GM21619 (cell line): ENCODE measurements around the gene OSBP2.

Experiments
- ATAC-seq: cut with Tn5 transposase; IDR thresholded peaks from one replicate; pipeline ENCODE4 v1.9.1; 2021; ENCODE audit not compliant: unreplicated experiment

The OSBP2 gene

DNA sequence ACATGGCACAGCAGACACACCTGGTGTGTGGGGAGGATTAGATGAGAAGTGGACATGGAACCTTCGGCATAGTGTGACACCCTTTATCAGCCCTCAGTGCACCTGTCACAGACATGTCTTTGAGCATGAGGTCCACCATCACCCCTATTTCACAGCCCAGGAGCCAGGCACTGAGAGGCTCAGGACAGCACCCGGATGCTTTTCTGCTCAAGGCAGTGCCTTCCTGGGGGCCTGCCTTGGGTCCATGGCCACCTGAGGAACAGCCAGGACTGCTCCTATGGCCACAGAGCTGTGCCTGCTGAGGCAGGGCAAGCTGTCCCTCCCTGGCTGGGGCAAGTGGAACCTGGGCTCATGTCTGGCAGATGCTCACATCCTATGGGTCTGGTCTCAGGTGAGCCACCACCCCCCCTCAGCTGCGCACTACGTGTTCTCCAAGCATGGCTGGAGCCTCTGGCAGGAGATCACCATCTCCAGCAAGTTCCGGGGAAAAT, 198.1 kb downstream of the OSBP2 start:
- no peak for ATAC-seq

DNA sequence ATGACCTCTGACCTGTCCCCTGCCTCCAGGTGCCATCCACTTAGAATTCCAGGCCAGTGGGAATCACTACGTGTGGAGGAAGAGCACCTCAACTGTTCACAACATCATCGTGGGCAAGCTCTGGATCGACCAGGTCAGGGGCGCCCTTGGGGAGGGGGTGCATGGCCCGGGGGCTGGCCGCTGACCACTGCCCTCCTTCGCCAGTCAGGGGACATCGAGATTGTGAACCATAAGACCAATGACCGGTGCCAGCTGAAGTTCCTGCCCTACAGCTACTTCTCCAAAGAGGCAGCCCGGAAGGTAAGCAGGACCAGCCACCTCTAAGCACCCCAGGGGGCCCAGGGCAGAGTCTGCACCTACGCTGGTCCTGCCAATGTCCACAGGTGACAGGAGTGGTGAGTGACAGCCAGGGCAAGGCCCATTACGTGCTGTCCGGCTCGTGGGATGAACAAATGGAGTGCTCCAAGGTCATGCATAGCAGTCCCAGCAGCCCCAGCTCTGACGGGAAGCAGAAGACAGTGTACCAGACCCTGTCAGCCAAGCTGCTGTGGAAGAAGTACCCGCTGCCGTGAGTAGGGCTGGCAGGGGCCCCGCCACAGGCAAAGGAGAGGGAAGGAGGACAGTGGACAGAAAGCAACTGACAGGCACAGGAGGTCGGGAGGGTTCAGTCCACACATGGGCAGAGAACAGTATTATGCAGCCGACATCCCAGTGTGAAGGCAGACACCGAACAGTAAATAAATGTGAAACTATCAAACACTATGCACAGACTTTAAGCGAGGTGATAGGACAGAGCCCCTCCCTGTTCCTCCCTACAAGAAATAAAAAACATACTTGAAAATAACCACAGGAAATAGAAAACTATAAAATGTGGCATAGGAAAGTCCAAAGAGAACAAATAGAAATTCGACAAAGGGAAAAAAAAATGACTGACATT, 199.0 kb downstream of the OSBP2 start:
- ATAC-seq: no peak

DNA sequence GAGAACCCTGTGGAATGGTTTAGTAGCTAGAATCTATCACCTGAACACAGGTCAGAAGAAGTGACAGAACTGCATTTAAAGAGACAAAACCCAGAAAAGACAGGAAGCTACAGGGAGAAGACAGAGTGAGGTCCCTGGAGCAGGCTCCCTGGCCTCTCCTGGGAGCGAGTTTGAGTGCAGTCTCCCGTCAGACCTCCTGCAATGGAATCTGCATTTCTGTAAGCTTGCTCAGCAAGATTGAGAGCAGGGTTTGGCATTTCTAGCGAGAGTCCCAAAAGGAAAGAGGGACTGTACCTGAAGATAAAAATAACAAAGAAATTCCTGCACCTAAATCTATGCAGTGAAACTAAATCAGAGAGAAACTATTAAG, 199.7 kb downstream of the OSBP2 start:
- ATAC-seq: no peak

DNA sequence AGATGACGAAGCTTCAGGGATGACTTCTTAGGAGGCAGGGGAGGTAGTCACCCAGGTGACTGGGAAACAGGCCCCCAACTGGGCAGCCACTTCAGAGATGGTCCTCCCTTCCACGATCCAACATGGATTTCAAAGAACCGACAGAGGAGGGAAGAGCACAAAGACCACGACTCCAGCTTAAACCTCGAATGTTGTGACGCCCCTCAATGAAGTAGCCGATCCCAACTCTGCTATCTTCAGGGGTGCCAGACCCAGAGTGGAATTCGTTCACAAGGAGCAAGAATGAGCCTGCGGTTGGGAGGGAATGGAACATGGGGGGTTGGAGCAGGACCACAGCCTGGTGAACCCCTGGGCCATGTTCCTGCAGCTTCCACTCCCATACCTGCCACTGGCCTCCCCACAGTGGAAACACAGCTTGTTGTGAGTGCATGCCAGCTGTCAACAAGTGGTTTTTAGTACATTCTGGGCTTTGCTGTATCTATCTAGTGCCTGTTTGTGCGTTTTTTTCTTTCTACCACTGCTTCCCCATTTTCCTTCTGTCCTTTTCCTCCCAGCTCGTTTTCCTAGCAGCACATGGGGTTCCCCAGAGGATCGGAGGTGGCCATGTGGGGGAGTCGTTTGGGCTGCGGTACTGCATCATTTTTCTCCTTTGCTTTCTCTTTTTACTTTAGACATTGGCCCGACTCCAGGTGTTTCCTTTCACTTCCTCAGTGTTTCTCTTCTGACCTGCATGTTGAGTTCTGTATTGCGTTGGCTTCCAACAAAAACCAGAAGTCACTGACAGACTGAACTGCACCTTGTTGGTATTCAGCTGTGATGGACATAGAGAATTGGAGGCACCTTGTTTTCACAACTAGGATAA, 208.1 kb downstream of the OSBP2 start:
- ATAC-seq: no peak

DNA sequence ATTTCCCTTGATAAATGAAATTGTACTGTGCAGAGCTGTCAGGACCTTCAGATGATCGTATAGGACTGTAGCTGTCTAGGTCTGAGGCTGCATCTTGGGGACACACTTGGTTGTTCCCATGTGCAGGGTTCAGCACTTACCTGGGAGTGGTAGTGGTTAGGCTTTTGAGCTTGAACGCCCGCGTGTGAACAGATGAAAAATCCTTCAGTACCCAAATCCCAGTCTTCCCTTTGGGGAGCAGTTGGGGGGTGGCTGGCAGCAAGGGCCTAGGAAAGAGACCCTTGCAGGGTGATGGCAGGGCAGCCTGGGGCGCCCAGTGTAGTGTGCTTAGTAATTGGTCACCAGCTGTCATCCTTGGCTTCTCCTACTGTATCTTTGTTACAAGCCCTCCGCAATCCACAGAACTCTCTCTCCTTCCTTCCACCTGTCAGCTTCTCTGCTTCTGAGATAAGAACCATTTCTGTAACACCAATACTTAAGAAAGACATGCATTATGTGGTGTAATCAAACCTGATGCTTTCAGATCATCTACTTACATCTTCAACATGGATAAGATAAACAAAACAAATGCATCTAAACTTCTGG, 209.3 kb downstream of the OSBP2 start:
- no peak for ATAC-seq

DNA sequence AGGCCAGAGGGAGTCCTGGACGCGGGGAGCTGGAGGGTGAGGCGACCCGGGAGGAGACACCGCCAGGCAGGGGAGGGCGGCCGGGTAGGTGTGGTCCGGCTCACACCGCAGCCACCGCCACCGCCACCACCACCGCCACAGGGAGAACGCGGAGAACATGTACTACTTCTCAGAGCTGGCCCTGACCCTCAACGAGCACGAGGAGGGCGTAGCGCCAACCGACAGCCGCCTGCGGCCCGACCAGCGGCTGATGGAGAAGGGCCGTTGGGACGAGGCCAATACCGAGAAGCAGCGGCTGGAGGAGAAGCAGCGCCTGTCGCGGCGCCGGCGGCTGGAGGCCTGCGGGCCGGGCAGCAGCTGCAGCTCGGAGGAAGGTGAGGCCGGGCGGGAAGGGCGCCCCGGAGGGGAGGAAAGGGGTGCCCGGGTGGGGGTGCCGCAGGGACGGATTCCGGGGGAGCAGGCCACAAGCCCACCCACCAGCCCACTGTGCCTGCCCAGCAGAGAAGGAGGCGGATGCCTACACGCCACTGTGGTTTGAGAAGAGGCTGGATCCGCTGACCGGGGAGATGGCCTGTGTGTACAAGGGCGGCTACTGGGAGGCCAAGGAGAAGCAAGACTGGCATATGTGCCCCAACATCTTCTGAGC, 211.1 kb downstream of the OSBP2 start:
- no peak for ATAC-seq

DNA sequence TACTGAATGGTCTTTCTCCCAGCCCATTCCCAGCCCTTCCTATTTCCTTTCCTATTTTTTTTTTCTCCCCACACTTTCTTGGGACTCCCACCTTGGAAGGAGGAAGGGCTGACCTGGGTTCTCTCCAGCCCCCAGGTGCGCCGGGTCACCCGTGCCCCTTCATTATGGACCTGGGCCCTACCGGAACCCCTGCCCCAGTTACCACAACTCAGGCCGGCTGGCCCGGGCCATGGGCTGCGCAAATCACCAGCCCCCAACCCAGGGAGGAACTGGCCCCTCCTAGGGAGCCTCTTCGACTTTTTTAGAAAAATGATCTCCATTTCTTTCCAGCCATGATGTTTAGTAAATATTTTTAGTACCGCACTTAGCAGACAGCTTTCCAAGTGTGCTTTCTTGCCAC, 211.7 kb downstream of the OSBP2 start:
- ATAC-seq: no peak

DNA sequence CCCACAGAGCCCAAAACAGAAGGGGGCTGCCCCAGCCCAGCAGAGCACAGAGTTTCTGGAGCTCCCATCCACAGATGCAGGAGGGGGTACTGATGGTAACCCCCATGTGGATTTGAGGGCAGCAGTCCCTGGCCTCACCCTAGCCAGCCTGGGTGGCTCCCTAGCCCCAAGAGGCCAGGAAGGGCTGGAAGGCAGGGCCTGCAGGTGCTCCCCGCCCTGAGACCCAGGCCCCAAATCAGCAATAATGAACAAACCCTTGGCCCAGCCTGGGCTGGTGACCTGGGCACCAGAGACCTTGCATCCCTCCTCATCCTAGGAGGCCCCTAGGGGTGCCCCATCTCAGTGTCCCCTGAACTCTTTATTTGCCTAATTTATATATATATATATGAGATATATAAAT, 212.3 kb downstream of the OSBP2 start:
- ATAC-seq: no peak

DNA sequence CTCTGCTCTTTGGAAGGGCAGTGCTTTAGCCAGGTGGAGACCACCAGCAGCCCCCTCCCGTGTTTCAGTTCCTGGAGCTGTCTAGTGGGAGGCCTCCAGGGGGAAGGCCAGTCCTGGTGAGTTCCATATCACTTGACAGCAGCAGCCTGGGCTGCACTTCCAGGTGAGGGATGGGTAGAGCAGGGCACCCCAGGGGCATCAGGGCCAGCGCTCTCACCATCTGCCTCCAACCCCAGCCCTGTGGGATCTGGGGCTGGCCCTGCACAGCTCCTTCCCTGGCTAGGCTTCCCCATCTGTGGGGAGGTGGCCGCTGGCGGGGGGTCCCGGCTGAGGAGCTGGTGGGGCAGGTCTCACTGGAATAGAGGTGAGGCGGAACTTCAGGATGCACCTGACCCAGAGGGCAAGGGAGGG, 213.4 kb downstream of the OSBP2 start:
- ATAC-seq: no peak

DNA sequence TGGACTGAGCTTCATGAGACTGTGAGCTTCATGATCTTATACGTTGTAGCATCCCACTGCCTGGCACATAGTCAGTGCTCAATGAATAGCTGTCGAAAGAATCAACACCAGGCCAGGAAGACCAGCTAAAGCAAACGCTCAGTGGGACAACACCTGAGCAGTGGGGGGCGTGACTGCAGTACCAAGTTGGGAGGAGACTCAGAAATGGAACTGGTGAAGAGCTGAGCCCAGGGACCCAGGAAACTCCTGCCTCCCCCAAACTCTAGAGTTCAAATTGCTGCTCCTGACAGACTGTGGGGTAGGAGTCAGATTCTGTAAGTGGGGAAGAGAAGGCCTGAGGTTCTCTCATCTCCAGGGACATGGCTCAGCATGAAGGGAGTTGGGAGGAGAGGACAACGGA, 214.6 kb downstream of the OSBP2 start:
- ATAC-seq: no peak

DNA sequence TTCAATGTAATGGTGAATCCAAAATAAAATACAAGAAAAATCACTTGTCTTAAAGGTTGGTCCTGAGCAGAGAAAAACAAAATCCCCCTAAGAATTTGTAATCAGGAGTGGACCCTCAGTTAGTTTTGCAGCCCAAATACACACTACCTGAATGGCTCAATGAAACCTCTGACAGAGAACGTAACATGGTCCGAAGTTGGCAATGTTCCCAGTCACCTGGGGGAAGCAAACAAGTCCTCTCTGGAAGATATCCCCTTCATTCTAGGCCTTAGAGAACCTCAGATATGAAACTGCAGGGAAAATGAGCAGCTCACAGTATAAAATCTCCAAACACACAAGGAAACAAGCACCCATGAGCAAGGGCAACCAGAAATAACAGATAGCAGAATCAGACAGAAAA, 215.7 kb downstream of the OSBP2 start:
- no peak for ATAC-seq

DNA sequence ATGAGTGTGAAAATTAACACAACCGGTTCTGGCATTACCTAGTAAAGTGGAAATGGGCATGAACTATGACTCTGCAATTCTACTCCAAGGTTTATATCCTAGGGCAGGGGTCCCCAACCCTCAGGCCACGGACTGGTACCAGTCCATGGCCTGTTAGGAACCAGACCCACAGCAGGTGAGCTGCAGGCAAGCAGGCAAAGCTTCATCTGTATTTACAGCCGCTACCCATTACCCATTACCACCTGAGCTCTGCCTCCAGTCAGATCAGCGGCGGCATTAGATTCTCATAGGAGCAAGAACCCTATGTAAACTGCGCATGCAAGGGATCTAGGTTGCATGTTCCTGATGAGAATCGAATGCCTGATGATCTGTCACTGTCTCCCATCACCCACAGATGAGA, 224.1 kb downstream of the OSBP2 start:
- no peak for ATAC-seq

DNA sequence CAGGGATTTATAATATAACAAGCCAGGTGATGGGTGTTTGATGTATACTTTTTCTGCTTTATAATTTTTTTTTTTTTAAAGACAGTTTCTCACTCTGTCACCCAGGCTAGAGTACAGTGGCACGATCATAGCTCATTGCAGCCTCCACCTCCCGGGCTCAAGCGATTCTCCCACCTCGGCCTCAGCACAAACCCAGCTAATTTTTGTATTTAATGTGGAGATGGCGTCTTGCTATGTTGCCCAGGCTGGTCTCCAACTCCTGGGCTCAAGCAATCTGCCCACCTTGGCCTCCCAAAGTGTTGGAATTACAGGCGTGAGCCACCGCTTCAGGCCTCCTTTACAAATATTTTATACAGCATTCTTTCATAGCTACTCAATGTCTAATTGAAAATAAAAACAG, 225.3 kb downstream of the OSBP2 start:
- ATAC-seq: no peak

DNA sequence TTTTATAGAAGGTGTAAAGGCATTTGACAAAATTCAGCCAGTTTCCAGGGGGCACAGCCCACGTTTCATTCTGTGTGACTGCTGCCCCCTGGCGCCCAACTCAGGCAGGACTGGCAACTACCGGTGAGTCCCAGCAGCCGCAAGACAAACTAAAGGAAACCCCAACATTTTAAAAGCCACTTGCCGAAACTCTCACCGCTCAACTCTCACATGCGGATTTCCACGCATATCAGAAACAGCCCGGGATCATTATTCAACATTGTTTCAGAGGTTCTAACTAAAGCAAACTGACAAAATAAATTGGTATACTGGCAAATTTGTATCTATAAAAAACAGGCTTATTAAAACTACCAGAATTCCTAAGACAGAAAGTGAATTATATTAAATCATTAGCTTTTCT, 225.7 kb downstream of the OSBP2 start:
- no peak for ATAC-seq

DNA sequence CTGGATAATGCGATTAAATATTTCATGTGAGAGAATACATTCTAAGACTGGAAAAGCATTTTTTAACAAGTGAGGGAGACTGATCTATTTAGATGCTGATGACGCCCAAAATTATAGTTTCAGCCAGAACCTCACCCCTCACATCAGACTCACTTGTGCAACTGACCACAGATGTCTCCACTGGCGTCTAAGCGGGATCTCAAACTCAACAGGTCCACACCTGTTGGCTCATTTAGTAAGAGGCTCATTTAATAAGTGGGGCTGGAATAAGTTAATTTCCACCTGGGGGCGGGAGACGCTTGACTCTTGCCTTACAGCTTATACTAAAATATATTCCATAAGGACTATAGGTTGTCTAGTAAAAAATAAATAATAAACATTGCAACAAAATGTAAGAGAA, 226.4 kb downstream of the OSBP2 start:
- no peak for ATAC-seq

DNA sequence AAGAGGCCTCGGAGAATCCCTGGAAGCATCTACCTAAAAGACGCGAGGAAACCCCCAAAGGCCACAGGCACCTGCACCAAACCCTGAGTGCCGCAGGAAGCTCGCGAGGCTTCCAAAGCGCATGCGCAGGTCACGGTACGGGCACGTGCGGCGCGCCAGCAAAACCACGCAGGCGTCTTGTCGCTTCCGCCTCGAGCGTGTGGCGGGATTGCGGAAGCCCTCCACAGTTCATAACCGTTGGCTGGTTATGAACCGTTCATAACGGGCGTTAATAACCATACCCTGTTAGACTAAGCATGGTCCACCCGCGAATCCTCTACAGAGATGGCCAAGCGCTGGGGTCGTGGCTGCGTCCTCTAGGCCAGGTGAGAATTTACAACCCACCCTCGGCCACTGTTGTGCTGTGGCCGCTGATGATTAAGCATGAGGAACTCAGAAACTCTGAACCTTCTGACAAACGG, 227.5 kb downstream of the OSBP2 start:
- ATAC-seq: no peak

DNA sequence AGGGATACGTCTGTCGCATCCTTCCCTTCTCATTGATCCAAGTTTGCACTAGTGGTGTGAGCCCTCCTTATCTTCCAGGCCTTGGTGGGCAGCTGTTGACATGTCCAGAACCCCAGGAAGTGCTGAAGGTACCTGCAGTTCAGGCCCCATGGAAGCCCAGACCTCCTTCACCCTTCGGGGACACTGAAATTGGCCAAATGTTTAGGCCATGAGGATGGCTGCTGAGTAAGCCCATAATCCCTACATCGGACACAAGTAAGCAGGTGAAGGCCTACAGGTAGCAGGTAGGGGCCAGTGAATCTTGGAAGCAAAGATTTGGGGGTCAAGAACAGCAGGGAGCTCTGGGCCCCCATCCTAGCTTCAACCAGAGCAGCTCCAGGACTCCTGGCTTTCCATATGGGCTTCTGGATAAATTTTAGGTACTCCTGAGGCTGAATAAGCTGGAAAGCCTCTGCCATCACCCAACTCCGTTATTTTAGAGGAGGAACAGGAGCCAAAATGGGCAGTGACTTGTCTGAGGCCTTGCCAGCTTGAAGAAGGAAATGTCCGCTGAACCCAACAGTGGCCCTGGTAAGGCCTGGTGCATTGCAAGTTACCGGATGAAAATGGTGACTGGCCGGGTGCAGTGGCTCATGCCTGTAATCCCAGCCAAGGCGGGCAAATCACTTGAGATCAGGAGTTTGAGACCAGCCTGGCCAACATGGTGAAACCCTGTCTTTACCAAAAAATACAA, 228.7 kb downstream of the OSBP2 start:
- no peak for ATAC-seq

DNA sequence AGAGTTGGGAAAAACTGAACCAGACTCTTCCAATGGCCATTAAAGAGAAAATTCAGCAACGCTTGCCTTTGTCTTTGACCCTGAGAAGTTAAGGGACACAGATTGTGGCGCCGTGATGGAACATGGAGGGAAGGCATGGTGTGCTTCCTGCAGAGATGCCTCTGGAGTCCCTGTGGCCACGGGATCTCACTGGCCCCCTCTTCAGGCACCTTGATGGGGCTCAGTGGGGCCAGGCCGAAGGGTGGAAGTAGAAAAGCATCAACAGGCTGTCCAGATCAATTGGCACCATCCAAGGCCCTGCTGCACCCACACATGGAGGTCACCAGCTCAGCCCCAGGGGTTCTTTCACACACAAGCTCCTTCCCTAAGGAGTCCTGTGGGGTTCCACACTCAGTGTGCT, 231.0 kb downstream of the OSBP2 start:
- ATAC-seq: no peak

DNA sequence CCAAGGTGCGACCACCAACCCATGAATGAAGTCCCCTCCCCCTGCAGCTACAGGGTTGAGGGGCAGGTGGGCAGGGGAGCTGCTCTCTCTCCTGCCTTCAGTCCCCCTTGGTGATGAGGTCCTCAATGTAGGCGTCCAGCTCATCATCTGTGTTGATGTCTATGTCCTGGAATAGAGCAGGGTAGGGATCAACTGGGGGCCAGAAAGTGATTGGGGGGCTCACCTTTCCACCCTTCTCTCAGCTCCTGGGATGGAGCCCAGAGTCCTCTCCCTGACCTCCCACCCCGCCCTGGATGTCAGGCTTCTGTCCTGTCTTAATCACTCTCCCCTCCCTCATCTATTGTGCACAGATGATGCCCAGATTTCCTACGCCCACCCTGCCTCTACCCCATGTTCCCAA, 232.0 kb downstream of the OSBP2 start:
- no peak for ATAC-seq

DNA sequence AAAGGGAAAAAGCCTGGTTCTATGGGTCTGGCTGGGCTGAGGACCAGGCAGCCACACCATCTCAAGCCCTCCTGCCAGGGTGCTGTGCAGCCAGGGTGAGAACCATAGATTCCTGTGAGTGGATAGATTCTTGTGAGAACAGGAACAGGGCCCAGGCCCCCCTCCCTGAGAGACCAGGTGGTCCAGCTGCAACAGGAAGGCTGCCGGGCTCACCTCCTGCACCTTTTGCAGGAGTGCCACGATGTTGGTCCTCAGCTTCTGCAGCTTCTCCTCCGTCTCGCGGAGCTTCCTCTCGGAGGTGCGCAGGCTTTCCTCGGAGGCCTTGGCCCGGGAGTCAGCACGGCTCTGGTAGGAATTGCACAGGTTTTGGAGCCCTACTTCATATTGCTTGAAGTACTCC, 233.1 kb downstream of the OSBP2 start:
- ATAC-seq: no peak
